Stimulated activated CD4-positive, alpha-beta T cell treated with anti-CD3 and anti-CD28 coated beads, Interleukin-2, amount 100 ng/mL, for 24 hours (primary cell): ENCODE measurements around the gene FER1L5.

Experiments used
- DNase-seq, 2 donors: peaks; one replicate each; pipeline ENCODE4 v3.0.0-alpha.2; 2020

The FER1L5 gene

GRCh38 chr2:96642564-96643360 is at the start of gene FER1L5:
FER1L5 (plus strand) TSS chr2:96642764; CDS start chr2:96642837, 73 bp downstream.
- no peak for DNase-seq

- DNase-seq: no peak
Measured at GRCh38 chr2:96594282-96594681, 48.3 kb upstream of the FER1L5 start.

- no peak for DNase-seq
Measured at GRCh38 chr2:96594691-96595152, 47.8 kb upstream of the FER1L5 start.

GRCh38 chr2:96596596-96596995 is 46.0 kb upstream of the FER1L5 start:
- no peak for DNase-seq

GRCh38 chr2:96599941-96600340 is 42.6 kb upstream of the FER1L5 start:
- DNase-seq: no peak

- DNase-seq: no peak
Measured at GRCh38 chr2:96601382-96602292, 40.9 kb upstream of the FER1L5 start.

GRCh38 chr2:96602330-96602823 is 40.2 kb upstream of the FER1L5 start:
- no peak for DNase-seq

- DNase-seq: no peak
Measured at GRCh38 chr2:96604104-96604503, 38.5 kb upstream of the FER1L5 start.

GRCh38 chr2:96608469-96609455 is 33.8 kb upstream of the FER1L5 start:
- DNase-seq: no peak

GRCh38 chr2:96616128-96616527 is 26.4 kb upstream of the FER1L5 start:
- no peak for DNase-seq

GRCh38 chr2:96616535-96616934 is 26.0 kb upstream of the FER1L5 start:
- no peak for DNase-seq

GRCh38 chr2:96617012-96617411 is 25.6 kb upstream of the FER1L5 start:
- DNase-seq: no peak

GRCh38 chr2:96618596-96619283 is 23.8 kb upstream of the FER1L5 start:
- no peak for DNase-seq

- DNase-seq: no peak
Measured at GRCh38 chr2:96622544-96622943, 20.0 kb upstream of the FER1L5 start.

GRCh38 chr2:96623116-96623515 is 19.4 kb upstream of the FER1L5 start:
- no peak for DNase-seq

- no peak for DNase-seq
Measured at GRCh38 chr2:96625571-96626552, 16.7 kb upstream of the FER1L5 start.

- no peak for DNase-seq
Measured at GRCh38 chr2:96626553-96626942, 16.0 kb upstream of the FER1L5 start.

- DNase-seq: no peak
Measured at GRCh38 chr2:96631804-96632435, 10.6 kb upstream of the FER1L5 start.

- DNase-seq: no peak
Measured at GRCh38 chr2:96633641-96634040, 8.9 kb upstream of the FER1L5 start.
